ENCODE measurements around the gene HIC2.
"Not testable (repeated sequence)": the region's sequence is repeated elsewhere in the genome, so short reads cannot be mapped to it uniquely, and the experiment has no call there.

- not testable (repeated sequence) for TF ChIP-seq CTCF (IDR thresholded peaks at IDR 0.05; ENCODE audit: insufficient read depth, low read length, poor library complexity, severe bottlenecking); EZH2phosphoT487 (conservative IDR thresholded peaks at IDR 0.05; ENCODE audit: low read length)
These were observed 23.5 kb downstream of the HIC2 start for GRCh38 chr22:21440676-21441075.

Data from SU-DHL-6 (cell line).